ENCODE data around the gene PANX3. TPM values are rescaled to one million over a fixed set of nuclear protein-coding genes. Genes with fewer than 3 reads are reported as not detected.

PANX3 gene
- total RNA-seq, 1 experiment from 2014 or later: not detected

- in situ Hi-C loops (cut with HindIII; ENCODE audit: low sequenced_read_pairs): no loop called here
These were observed 817 bp downstream of the PANX3 start for GRCh38 chr11:124612045-124612444.

GRCh38 chr11:124612567-124613246 lies 1.5 kb downstream of the PANX3 start:
- in situ Hi-C loops (cut with HindIII; ENCODE audit: low sequenced_read_pairs): no loop called here
- DNase-seq (ENCODE audit: low spot score): no peak

More at GRCh38 chr11:124612045-124612444, 817 bp downstream of the PANX3 start:
- DNase-seq (ENCODE audit: low spot score): no peak

GRCh38 chr11:124618863-124619262 lies 7.6 kb downstream of the PANX3 start:
- in situ Hi-C loops (cut with HindIII; ENCODE audit: low sequenced_read_pairs): no loop called here
- DNase-seq (ENCODE audit: low spot score): no peak

- peak; percentile 96 for DNase-seq (ENCODE audit: low spot score)
- in situ Hi-C loops (cut with HindIII; ENCODE audit: low sequenced_read_pairs): no loop called here
These were observed 11.6 kb downstream of the PANX3 start, which contains the start of gene TBRG1 for GRCh38 chr11:124622531-124623451. Gene TBRG1, plus strand, starts transcription at chr11:124622864. Its CDS starts 220 bp downstream, at chr11:124623084.

- no peak for DNase-seq (ENCODE audit: low spot score)
- in situ Hi-C loops (cut with HindIII; ENCODE audit: low sequenced_read_pairs): no loop called here
These were observed 12.8 kb downstream of the PANX3 start for GRCh38 chr11:124623861-124624525.

- DNase-seq (ENCODE audit: low spot score): no peak
- in situ Hi-C loops (cut with HindIII; ENCODE audit: low sequenced_read_pairs): no loop called here
These were observed 14.4 kb downstream of the PANX3 start for GRCh38 chr11:124625504-124626168.

GRCh38 chr11:124627546-124627945 lies 16.3 kb downstream of the PANX3 start:
- DNase-seq (ENCODE audit: low spot score): no peak

GRCh38 chr11:124629961-124630360 lies 18.7 kb downstream of the PANX3 start:
- in situ Hi-C loops (cut with HindIII; ENCODE audit: low sequenced_read_pairs): no loop called here
- no peak for DNase-seq (ENCODE audit: low spot score)

More at GRCh38 chr11:124627546-124627945, 16.3 kb downstream of the PANX3 start:
- in situ Hi-C loops (cut with HindIII; ENCODE audit: low sequenced_read_pairs): no loop called here

GRCh38 chr11:124633355-124633754 lies 22.1 kb downstream of the PANX3 start:
- in situ Hi-C loops (cut with HindIII; ENCODE audit: low sequenced_read_pairs): no loop called here
- no peak for DNase-seq (ENCODE audit: low spot score)

GRCh38 chr11:124635932-124636331 lies 24.7 kb downstream of the PANX3 start:
- in situ Hi-C loops (cut with HindIII; ENCODE audit: low sequenced_read_pairs): no loop called here
- DNase-seq (ENCODE audit: low spot score): no peak

GRCh38 chr11:124638500-124638899 lies 27.3 kb downstream of the PANX3 start:
- in situ Hi-C loops (cut with HindIII; ENCODE audit: low sequenced_read_pairs): no loop called here
- no peak for DNase-seq (ENCODE audit: low spot score)

- in situ Hi-C loops (cut with HindIII; ENCODE audit: low sequenced_read_pairs): no loop called here
- DNase-seq (ENCODE audit: low spot score): no peak
These were observed 28.0 kb downstream of the PANX3 start for GRCh38 chr11:124639186-124639585.

- in situ Hi-C loops (cut with HindIII; ENCODE audit: low sequenced_read_pairs): no loop called here
- DNase-seq (ENCODE audit: low spot score): no peak
These were observed 29.4 kb downstream of the PANX3 start for GRCh38 chr11:124640666-124641065.

GRCh38 chr11:124642628-124643027 lies 31.4 kb downstream of the PANX3 start:
- DNase-seq (ENCODE audit: low spot score): no peak
- in situ Hi-C loops (cut with HindIII; ENCODE audit: low sequenced_read_pairs): no loop called here

- in situ Hi-C loops (cut with HindIII; ENCODE audit: low sequenced_read_pairs): no loop called here
- DNase-seq (ENCODE audit: low spot score): no peak
These were observed 31.9 kb downstream of the PANX3 start for GRCh38 chr11:124643042-124643604.

- DNase-seq (ENCODE audit: low spot score): no peak
- in situ Hi-C loops (cut with HindIII; ENCODE audit: low sequenced_read_pairs): no loop called here
These were observed 32.6 kb downstream of the PANX3 start for GRCh38 chr11:124643605-124644425.

GRCh38 chr11:124644426-124645280 lies 33.4 kb downstream of the PANX3 start:
- in situ Hi-C loops (cut with HindIII; ENCODE audit: low sequenced_read_pairs): loop anchor here (5.0 kb wide), 1 partner anchor 193 kb away; no protein-coding TSS in a partner anchor

More at GRCh38 chr11:124644426-124645280, 33.4 kb downstream of the PANX3 start:
- peak; percentile 82 for DNase-seq (ENCODE audit: low spot score)

All from G401 (cell line).